Vagina (tissue), 2 donors: ENCODE measurements around the gene AQP9.

Source experiments
- CTCF ChIP-seq, 3 experiments: fragments of 450-650 bp in 2 of 3; fragments of 200-600 bp in 1 of 3; sonication (generic) in 1 of 3; IDR thresholded peaks; one replicate each; pipeline ENCODE4 v1.5.1; 2017 to 2019; ENCODE audit warnings: antibody characterized with exemption in 3 of 3, mild to moderate bottlenecking in 2 of 3, moderate library complexity in 2 of 3
- POLR2A ChIP-seq, 2 donors: fragments of 450-650 bp; IDR thresholded peaks; one replicate each; pipeline ENCODE4 v1.6.1; 2017; ENCODE audit warnings: antibody characterized with exemption in 2 of 2, mild to moderate bottlenecking in 2 of 2, moderate library complexity in 2 of 2
- POLR2AphosphoS5 ChIP-seq, 2 donors: sonication (generic); formaldehyde crosslinking; IDR thresholded peaks; one replicate each; pipeline ENCODE4 v1.9.0; 2017; ENCODE audit warnings: antibody characterized with exemption in 2 of 2, mild to moderate bottlenecking in 2 of 2, low read depth in 1 of 2; ENCODE audit not compliant: insufficient read depth in 1 of 2

- TF ChIP-seq CTCF (IDR thresholded peaks at IDR 0.05) (peak in 2 of 3 experiments; percentile 5 to 15), POLR2A (IDR thresholded peaks at IDR 0.05) (no peak), POLR2AphosphoS5 (IDR thresholded peaks at IDR 0.05; ENCODE audit: insufficient read depth in 1 of 2, low read depth in 1 of 2) (no peak)
Measured at GRCh38 chr15:58212909-58213526, 74.8 kb downstream of the AQP9 start.
